Stomach smooth muscle (tissue), 2 donors: Measurements from ENCODE around the gene UBE2O.
"Not testable (repeated sequence)": the region's sequence is repeated elsewhere in the genome, so short reads cannot be mapped to it uniquely, and the experiment has no call there.

ENCODE experiments used
- H3K27ac ChIP-seq: one replicate; pipeline ENCODE4 v1.7.0; 2013; ENCODE audit warnings: mild to moderate bottlenecking, low read length, inconsistent platforms
- H3K27me3 ChIP-seq, 2 donors: one replicate each; pipeline ENCODE4 v1.7.0; 2013; ENCODE audit warnings: low read length in 2 of 2; ENCODE audit not compliant: insufficient read depth in 2 of 2, control insufficient read depth in 1 of 2
- H3K36me3 ChIP-seq, 2 donors: one replicate each; pipeline ENCODE4 v1.7.0; 2013; ENCODE audit warnings: low read length in 2 of 2; ENCODE audit not compliant: control insufficient read depth in 2 of 2, insufficient read depth in 2 of 2
- H3K4me1 ChIP-seq: one replicate; pipeline ENCODE4 v1.7.0; 2013; ENCODE audit warnings: low read length; ENCODE audit not compliant: control insufficient read depth, insufficient read depth
- H3K4me3 ChIP-seq, 2 donors: one replicate each; pipeline ENCODE4 v1.7.0; 2013; ENCODE audit warnings: low read length in 2 of 2
- H3K9ac ChIP-seq, 2 donors: one replicate each; pipeline ENCODE4 v1.7.0; 2013; ENCODE audit warnings: low read length in 2 of 2, mild to moderate bottlenecking in 1 of 2
- H3K9me3 ChIP-seq, 2 donors: one replicate each; pipeline ENCODE4 v1.7.0; 2013; ENCODE audit warnings: low read length in 2 of 2; ENCODE audit not compliant: control insufficient read depth in 2 of 2
- donor health status: healthy.
- donor health status: Pancreatic carcinoma.

Gene UBE2O

DNA sequence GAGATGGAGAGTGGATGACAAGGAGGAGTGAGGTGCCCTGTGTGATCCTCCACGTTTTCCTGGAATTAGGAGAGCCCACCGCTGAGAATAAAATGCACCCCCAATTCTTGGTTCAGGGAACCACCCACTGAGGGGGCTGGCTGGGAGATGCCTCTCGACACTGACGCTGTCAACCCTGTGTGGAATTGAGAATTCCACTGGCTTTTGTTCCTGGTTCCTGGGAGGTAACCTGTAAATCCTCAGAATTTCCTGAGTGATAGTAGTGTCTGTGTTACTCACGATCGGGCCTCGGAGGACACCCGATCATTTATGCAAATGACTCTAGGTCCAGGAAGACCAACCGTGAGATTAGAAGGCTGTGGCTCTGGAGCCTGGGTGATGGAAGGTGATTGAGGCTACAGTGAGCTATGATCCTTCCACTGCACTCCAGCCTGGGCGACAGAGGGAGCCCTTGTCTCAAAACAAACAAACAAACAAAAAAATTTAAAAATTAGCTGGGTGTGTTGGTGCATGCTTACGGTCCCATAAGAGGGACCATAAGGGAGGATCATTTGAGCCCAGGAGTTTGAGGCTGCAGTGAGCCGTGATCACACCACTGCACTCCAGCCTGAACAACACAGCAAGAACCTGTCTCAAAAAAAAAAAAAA lies 87.6 kb downstream of the UBE2O start:
- Histone ChIP-seq H3K9ac (no peak overlapping the region), H3K4me3 (no peak overlapping the region), H3K27me3 (no peaks in the 10 kb centered on the region), H3K9me3 (no peaks in the 10 kb centered on the region), H3K36me3 (no peaks in the 10 kb centered on the region), H3K27ac (no peak overlapping the region), H3K4me1 (peaks cover 8% of the 10 kb centered on the region)

DNA sequence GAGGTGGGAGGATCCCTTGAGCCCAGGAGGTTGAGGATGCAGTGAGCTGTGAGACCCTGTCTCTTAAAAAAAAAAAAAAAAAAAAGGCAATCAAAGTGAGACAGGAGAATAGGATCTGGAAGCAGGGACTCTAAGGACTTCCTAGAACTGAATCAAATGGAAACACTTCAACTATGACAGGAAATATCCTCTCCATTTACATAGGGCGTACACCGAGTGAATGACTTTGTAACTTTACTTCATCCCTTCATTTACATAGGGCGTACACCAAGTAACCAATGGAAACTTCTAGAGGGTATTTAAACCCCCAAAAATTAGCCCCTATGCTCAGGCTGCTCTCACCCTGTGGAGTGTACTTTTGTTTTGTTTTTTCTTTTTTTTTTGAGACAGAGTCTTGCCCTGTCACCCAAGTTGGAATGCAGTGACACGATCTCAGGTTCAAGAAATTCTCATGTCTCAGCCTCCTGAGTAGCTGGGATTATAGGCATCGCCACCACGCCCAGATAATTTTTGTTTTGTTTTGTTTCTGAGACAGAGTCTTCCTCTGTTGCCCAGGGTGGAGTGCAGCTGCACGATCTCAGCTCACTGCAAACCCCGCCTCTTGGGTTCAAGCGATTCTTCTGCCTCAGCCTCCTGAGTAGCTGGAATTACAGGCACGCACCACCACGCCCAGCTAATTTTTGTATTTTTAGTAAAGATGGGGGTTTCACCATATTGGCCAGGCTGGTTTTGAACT lies 89.7 kb downstream of the UBE2O start:
- no peak overlapping the region for H3K27ac ChIP-seq
- H3K4me1 ChIP-seq, result peaks cover 6% of the 10 kb centered on the region
- no peak overlapping the region for H3K4me3 ChIP-seq
- H3K27me3 ChIP-seq, result no peaks in the 10 kb centered on the region
- no peak overlapping the region for H3K9ac ChIP-seq
- no peaks in the 10 kb centered on the region for H3K9me3 ChIP-seq
- H3K36me3 ChIP-seq, result no peaks in the 10 kb centered on the region

DNA sequence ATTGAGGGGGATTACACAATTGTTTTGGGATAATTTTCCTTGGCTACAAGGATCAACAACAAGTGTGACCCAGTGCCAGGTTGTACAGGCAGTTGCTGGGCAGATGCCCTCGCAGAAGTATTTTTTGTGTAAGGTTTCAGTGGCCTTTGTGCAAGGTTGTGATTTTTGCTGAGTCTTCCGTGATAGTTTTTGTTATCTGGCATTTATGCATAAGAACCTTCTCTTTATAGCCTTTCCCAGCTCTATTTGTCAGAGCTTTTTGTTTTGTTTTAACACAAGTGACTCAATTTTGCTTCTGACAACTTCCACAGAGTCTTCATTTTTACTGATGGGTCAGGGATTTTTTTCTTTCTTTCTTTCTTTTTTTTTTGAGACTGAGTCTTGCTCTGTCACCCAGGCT lies 92.5 kb downstream of the UBE2O start:
- H3K4me1 ChIP-seq, result peaks cover 6% of the 10 kb centered on the region
- H3K27me3 ChIP-seq, result no peaks in the 10 kb centered on the region
- H3K9me3 ChIP-seq, result no peaks in the 10 kb centered on the region
- no peak overlapping the region for H3K27ac ChIP-seq
- no peaks in the 10 kb centered on the region for H3K36me3 ChIP-seq
- no peak overlapping the region for H3K4me3 ChIP-seq
- no peak overlapping the region for H3K9ac ChIP-seq

DNA sequence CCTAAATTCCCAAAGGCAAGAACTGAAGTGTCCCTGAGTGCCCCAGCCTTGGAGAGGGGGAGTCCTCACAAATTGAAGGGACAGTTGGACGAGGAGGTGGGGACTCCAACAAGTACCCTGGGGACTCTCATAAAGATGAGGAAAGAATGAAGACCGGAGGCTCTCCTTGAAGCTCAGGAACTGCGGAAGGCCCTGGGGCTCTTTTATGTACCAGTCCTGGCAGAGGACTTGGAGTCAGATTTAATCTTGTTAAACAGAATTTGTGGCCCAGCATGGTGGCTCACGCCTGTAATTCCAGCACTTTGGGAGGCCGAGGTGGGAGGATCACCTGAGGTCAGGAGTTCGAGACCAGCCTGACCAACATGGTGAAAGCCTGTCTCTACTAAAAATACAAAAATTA lies 93.2 kb downstream of the UBE2O start:
- H3K9me3 ChIP-seq, H3K27me3 ChIP-seq, H3K36me3 ChIP-seq: not testable (repeated sequence)

DNA sequence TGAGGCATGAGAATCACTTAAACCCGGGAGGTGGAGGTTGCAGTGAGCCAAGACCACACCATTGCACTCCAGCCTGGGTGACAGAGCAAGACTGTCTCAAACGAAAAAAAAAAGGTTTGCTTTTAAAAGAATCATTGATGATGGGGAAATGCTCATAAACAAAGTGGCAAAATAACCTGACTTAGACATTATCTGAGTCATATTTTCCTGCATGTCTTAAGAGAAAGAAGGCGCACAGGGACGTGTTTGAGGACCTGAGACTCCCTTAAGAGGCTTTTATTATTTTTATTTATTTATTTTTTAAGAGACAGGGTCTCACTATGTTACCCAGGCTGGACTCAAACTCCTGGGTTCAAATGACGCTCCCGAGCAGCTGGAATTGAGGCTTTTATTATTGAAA lies 93.6 kb downstream of the UBE2O start:
- no peak overlapping the region for H3K4me3 ChIP-seq
- peaks cover 7% of the 10 kb centered on the region for H3K4me1 ChIP-seq
- no peaks in the 10 kb centered on the region for H3K9me3 ChIP-seq
- H3K27me3 ChIP-seq, result no peaks in the 10 kb centered on the region
- H3K27ac ChIP-seq, result no peak overlapping the region
- H3K9ac ChIP-seq, result no peak overlapping the region
- no peaks in the 10 kb centered on the region for H3K36me3 ChIP-seq

More for the DNA sequence above, 93.2 kb downstream of the UBE2O start:
- not testable (repeated sequence) for H3K4me3 ChIP-seq, H3K4me1 ChIP-seq, H3K27ac ChIP-seq, H3K9ac ChIP-seq

DNA sequence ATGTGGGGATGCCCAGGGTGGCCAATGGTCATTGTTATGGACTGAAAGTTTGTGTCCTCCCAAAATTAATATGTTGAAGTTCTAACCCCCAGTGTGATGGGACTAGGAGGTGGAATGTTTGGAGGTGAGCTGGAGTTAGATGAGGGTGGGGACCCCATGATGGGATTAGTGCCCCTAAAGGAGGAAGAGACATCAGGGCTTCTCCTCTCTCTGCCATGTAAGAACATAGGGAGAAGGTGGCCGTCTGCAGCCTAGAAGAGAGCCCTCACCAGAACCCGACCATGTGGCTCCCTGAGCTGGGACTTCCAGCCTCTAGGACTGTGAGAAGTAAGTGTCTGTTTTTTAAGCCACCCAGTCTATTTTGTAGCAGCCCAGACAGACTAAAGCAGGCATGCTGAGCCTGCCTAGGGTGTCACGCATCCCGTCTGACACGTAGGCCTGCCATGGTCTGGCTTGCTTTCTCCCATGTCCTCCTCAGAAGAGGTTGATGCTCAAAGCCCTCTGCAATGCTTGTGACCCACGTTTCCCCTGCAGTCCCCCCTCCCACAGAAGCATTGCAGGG lies 95.3 kb downstream of the UBE2O start:
- H3K27ac ChIP-seq, result no peak overlapping the region

DNA sequence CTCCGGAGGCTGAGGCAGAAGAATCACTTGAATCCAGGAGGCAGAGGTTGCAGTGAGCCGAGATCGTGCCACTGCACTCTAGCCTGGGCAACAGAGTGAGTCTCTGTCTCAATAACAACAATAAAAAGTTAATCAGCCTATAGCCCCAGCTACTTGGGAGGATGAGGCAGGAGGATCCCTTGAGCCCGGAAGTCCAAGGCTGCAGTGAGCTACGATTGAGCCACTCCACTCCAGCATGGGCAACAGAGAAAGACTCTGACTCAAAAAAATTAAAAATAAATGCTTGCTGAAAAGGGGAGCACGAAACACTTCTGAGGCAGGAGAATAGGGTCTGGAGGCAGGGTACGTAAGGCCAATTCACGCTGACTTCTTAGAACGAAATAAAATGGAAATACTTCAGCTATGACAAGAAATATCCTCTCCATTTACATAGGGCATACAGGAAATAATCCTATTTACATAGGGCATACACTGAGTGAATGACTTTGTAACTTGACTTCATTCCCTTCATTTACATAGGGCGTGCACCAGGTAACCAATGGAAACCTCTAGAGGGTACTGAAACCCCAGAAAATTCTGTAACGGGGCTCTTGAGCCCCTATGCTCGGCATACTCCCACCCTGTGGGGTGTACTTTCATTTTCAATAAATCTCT lies 96.0 kb downstream of the UBE2O start:
- H3K27ac ChIP-seq, result no peak overlapping the region
- no peaks in the 10 kb centered on the region for H3K9me3 ChIP-seq
- no peak overlapping the region for H3K9ac ChIP-seq
- H3K27me3 ChIP-seq, result no peaks in the 10 kb centered on the region
- no peaks in the 10 kb centered on the region for H3K36me3 ChIP-seq
- peaks cover 11% of the 10 kb centered on the region for H3K4me1 ChIP-seq
- no peak overlapping the region for H3K4me3 ChIP-seq

More for the DNA sequence above, 95.3 kb downstream of the UBE2O start:
- no peaks in the 10 kb centered on the region for H3K27me3 ChIP-seq
- H3K9ac ChIP-seq, result no peak overlapping the region
- no peak overlapping the region for H3K4me3 ChIP-seq
- H3K4me1 ChIP-seq, result peaks cover 13% of the 10 kb centered on the region
- no peaks in the 10 kb centered on the region for H3K36me3 ChIP-seq
- H3K9me3 ChIP-seq, result no peaks in the 10 kb centered on the region

DNA sequence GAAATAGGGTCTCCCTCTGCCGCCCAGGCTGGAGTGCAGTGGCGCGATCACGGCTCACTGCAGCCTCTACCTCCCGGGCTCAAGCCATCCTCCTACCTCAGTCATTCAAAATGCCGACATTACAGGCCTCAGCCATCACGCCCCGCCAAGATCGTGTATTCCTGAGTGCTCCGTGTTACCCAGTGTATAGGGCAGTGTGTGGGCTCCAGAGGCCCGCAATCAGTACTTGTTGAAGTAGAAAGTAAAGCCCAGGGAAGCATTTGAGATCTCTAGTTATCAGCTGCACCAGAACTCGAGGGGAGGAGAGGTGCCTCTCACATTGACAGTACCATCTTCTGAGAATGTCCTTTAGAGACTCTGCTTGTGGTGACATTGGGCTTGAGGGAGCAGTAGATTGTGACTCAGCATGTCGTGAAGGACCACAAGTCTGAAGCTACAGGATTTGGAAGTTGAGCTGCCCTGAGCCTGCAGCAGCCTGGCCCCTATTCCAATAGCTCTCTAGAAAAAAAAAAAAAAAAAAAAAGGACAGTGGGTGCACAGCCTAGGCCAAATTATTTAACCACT lies 98.1 kb downstream of the UBE2O start:
- Histone ChIP-seq H3K9ac (no peak overlapping the region), H3K4me3 (no peak overlapping the region), H3K27me3 (no peaks in the 10 kb centered on the region), H3K9me3 (no peaks in the 10 kb centered on the region), H3K27ac (no peak overlapping the region), H3K4me1 (peaks cover 9% of the 10 kb centered on the region), H3K36me3 (no peaks in the 10 kb centered on the region)

DNA sequence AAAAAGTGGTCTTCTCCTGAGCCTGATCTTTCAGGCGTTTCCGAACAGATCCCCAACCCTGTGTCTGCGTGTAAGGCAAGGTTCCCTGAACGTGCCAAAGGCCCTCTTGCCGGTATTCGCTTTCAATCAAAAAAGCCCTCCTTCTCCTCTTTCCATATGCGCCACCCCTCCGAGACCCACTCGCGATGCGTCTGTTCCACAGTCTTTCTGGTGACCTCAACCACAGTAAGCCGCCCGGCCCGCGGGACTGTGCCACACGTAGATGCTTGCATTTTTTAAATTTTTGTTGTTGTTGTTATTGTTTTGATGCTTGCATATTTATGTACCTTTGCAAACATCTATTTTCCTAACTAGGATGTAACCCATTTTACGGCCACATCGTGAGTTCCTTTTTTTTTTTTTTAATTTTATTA lies 98.6 kb downstream of the UBE2O start:
- H3K9ac ChIP-seq, result peak overlapping the region; percentile 51 to 86
- H3K4me3 ChIP-seq, result peak overlapping the region; percentile 90 to 92
- no peaks in the 10 kb centered on the region for H3K9me3 ChIP-seq
- H3K27ac ChIP-seq, result no peak overlapping the region
- peaks cover 9% of the 10 kb centered on the region for H3K4me1 ChIP-seq
- no peaks in the 10 kb centered on the region for H3K36me3 ChIP-seq
- no peaks in the 10 kb centered on the region for H3K27me3 ChIP-seq

DNA sequence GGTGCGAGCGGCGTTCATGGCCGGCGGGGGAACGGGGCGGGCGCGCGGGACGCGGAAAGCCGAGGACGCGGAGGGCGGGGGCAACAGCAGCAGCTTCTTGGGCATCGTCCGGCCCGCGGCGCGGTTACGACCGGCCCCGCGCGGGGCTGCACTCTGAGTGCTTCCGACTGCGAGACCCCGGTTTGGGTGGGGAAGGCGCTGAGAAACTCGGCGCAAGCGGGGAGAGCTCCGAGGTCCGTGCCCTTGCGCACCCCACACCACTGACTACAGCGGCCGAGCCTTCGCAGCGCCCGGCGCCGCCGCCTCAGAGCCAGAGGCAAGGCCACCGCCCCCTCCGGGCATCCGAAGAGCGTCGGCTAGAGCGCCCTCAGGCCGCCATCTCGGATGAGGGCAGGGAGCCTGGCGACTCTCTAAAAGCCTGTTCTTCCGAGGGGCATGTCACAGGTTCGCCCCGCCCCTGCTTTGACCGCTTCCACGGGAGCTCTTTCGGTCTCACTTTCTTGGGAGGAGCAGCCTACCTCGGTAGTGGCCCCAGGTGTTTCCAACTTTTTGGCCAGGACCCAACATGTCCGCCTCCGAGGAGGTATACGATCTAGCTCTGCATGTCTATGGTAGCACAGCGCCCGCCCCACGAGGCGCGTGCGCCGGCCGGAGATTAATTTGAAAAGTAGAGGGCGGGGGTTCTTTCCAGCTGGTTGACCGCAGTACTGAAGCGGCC lies 99.2 kb downstream of the UBE2O start, which contains the start of gene PRPSAP1:
PRPSAP1 (minus strand) TSS at position 318 of the 718 bp plus-strand sequence; CDS start at position 105, 213 bp downstream.
- no peaks in the 10 kb centered on the region for H3K9me3 ChIP-seq
- peak within 1 kb of the TSS; percentile 86 to 93 for H3K9ac ChIP-seq
- H3K36me3 ChIP-seq, result no peaks in the 10 kb centered on the region
- peak within 1 kb of the TSS; percentile 87 for H3K27ac ChIP-seq
- H3K4me1 ChIP-seq, result peaks cover 9% of the 10 kb centered on the region
- no peaks in the 10 kb centered on the region for H3K27me3 ChIP-seq
- H3K4me3 ChIP-seq, result peak within 1 kb of the TSS; percentile 90 to 92
